ENCODE measurements around the gene PIK3C3.

The PIK3C3 gene

DNA sequence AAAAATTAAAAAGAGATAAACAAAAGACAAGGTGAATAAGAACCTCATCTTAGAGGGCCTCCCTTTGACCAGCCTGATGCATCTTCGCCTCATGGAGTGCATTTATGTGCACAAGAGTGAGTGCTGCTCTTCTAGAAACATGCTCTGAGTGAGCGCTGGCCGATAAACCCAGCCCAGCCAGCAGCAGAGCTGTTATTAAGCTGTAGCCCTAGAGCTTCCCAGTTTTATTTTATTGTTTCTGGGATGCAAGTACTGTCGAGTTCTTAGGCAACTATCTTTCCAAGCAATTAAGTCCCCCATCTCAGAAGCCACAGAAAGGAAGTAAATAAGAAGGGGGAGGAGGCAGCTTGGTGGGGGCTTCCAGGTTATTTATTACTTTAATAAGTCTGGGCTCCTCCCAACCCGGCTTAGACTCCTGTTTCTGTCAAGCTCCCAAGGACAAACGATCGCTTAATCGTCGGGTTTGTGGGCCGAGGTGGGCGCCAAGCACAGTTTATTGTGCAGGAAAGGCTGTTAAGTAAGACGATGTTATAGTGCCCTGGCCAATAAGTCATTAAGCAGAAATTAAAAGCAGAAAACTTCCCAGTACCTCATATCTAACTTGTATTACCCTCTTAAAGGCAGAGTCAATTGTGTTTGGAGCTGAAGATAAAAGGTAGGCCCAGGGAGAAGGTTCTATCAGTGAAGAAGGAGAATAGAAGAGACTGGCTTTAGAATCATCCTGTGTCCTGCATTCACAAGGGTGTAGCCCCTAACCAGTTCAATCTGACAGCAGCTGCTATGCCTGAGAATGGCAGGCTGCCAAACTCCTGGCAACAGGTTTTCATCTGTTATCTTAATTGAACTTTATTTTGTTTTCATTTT, 176.3 kb downstream of the PIK3C3 start:
- no peak for DNase-seq (ENCODE audit: low read depth)

DNA sequence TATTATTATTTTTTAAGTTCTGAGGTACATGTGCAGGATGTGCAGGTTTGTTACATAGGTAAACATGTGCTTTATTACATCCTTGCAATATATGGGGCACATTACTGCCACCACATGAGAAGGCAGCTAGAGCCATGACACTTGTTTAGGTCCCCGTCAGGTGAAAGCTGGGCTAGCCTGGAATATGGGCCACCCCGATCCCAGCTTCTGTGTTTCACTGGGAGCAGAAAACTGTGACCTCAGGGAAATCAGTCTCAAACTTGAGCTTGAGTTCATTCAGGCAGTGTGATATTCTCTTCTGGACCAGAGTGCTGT, 176.9 kb downstream of the PIK3C3 start:
- DNase-seq (ENCODE audit: low read depth), result no peak

All from stimulated activated CD8-positive, alpha-beta memory T cell treated with anti-CD3 and anti-CD28 coated beads, Interleukin-15, amount 100 ng/mL, for 1 hour (primary cell).